ENCODE measurements around the gene TCF12.

GRCh38 chr15:56948000-56948763 is 29.7 kb downstream of the TCF12 start:
- TF ChIP-seq POLR2A (IDR thresholded peaks at IDR 0.05; ENCODE audit: low read depth) (no peak), CTCF (IDR thresholded peaks at IDR 0.05) (no peak), POLR2AphosphoS5 (IDR thresholded peaks at IDR 0.05) (no peak)

Data from esophagus muscularis mucosa (tissue), 3 donors.